ENCODE results near the gene KCTD6. TPM values are rescaled to one million over a fixed set of nuclear protein-coding genes. Genes with fewer than 3 reads are reported as not detected.

The KCTD6 gene
- total RNA-seq, 1 donor from 2014 or later, result 10.6 TPM

Other genes with a start within 250 kb of the KCTD6 start
- 20.3 and 22.0 TPM in 2 replicates for gene RPP14, start 185.9 kb upstream of the KCTD6 start, total RNA-seq
- gene HTD2, start 185.6 kb upstream of the KCTD6 start, total RNA-seq, result 10.2 and 16.0 TPM in 2 replicates
- gene PXK, start 159.2 kb upstream of the KCTD6 start, total RNA-seq, result 22.7 and 30.6 TPM in 2 replicates
- 130 and 135 TPM in 2 replicates for gene PDHB, start 58.3 kb upstream of the KCTD6 start, total RNA-seq
- 0.70 and 1.5 TPM in 2 replicates for gene ACOX2, start 45.1 kb downstream of the KCTD6 start, total RNA-seq
- gene FAM107A, start 85.3 kb downstream of the KCTD6 start, total RNA-seq, result 2.9 and 9.3 TPM in 2 replicates
- gene FAM3D, start 174.7 kb downstream of the KCTD6 start, total RNA-seq, result 0.51 TPM in 1 of 2 replicates, not detected in the other

All from dermis blood vessel endothelial cell (primary cell).